ENCODE data around the gene GNPTAB. TPM values are rescaled to one million over a fixed set of nuclear protein-coding genes. Genes with fewer than 3 reads are reported as not detected.

The GNPTAB gene
- total and polyA plus RNA-seq, 2 donors (not counting 1 experiment from before 2014, with no cell fraction given) = 10.4 to 79.4 TPM

- Histone ChIP-seq H3K4me3 (ENCODE audit: control extremely low read depth in 1 of 5, extremely low read depth in 1 of 5, insufficient read depth in 1 of 5, low read depth in 2 of 5, low read length in 4 of 5) (no peak overlapping the region), H3K9ac (ENCODE audit: low read length) (no peak overlapping the region), H3K27ac (ENCODE audit: low read length in 2 of 2) (no peak overlapping the region), H4K20me1 (ENCODE audit: control insufficient read depth, insufficient read depth, low read length, poor library complexity, severe bottlenecking) (no peaks in the 10 kb centered on the region), H3K4me1 (ENCODE audit: control insufficient read depth in 2 of 2, insufficient read depth in 2 of 2, low read length in 2 of 2) (peaks cover 0 to 5% of the 10 kb centered on the region in 2 donors), H3K9me3 (ENCODE audit: control extremely low read depth in 1 of 3, control insufficient read depth in 2 of 3, insufficient read depth in 1 of 3, low read length in 2 of 3) (no peaks in the 10 kb centered on the region), H3K79me2 (ENCODE audit: control insufficient read depth, insufficient read depth, low read length) (peaks cover 5% of the 10 kb centered on the region), H3K27me3 (replicated peaks in 1 of 4; ENCODE audit: control extremely low read depth in 1 of 4, control insufficient read depth in 3 of 4, insufficient read depth in 4 of 4, low read length in 3 of 4) (no peaks in the 10 kb centered on the region), H2AFZ (ENCODE audit: insufficient read depth, low read depth, low read length, poor library complexity, severe bottlenecking) (no peak overlapping the region), H3K4me2 (replicated peaks; ENCODE audit: low read depth, low read length, poor library complexity, severe bottlenecking) (no peak overlapping the region), H3K36me3 (replicated peaks in 1 of 2; ENCODE audit: control extremely low read depth in 1 of 2, control insufficient read depth in 1 of 2, extremely low read depth in 1 of 2, insufficient read depth in 2 of 2, low read length in 1 of 2) (peaks cover 0 to 13% of the 10 kb centered on the region in 2 experiments)
- Mint-ChIP-seq H3K9me3 (ENCODE audit: insufficient read depth) (no peaks in the 10 kb centered on the region), H3K27me3 (no peaks in the 10 kb centered on the region), H3K27ac (no peak overlapping the region), H3K4me1 (peaks cover 16% of the 10 kb centered on the region), H3K4me3 (no peak overlapping the region)
- intact Hi-C loops (cut with micrococcal nuclease) = no loop called here
- CTCF ChIA-PET = interaction anchor here (0.7 to 1.1 kb wide), 3 partner anchors 21 to 44 kb away, joined by 3 read pairs; no protein-coding TSS in a partner anchor
- POLR2A ChIA-PET = no interaction called here
- no peak for DNase-seq
- WGBS (ENCODE audit: insufficient coverage) = no CpG with 5 or more reads among the region's 2 CpGs
- TF ChIP-seq EZH2 (IDR thresholded peaks at IDR 0.05; ENCODE audit: borderline replicate concordance, insufficient read depth, low read depth, low read length, poor library complexity, severe bottlenecking) = no peak
- TF ChIP-seq, protein P1, sequence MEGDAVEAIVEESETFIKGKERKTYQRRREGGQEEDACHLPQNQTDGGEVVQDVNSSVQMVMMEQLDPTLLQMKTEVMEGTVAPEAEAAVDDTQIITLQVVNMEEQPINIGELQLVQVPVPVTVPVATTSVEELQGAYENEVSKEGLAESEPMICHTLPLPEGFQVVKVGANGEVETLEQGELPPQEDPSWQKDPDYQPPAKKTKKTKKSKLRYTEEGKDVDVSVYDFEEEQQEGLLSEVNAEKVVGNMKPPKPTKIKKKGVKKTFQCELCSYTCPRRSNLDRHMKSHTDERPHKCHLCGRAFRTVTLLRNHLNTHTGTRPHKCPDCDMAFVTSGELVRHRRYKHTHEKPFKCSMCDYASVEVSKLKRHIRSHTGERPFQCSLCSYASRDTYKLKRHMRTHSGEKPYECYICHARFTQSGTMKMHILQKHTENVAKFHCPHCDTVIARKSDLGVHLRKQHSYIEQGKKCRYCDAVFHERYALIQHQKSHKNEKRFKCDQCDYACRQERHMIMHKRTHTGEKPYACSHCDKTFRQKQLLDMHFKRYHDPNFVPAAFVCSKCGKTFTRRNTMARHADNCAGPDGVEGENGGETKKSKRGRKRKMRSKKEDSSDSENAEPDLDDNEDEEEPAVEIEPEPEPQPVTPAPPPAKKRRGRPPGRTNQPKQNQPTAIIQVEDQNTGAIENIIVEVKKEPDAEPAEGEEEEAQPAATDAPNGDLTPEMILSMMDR (IDR thresholded peaks at IDR 0.05) = no peak
- no peak for ATAC-seq (ENCODE audit: low read depth)
These were observed 36.2 kb downstream of the GNPTAB start for GRCh38 chr12:101794574-101794973.

DNA sequence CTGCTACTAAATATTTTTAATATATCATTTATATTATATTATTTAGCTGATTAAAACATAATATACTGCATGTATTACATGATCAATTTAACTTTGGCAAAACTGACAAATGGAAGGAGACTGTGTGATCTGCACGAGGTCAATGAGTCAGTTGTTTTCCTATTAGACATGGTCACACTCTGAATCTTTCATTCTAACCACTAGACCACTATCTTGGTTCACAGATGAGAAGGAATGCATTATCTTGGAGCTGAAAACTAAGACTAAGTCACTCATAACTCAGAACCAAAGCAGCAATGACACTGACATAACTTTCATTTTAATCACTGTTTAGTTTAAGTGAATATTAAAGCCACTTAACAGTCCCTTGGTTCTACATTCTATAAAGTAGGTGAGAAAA is 37.4 kb downstream of the GNPTAB start:
- H3K4me1 Mint-ChIP-seq = peaks cover 9% of the 10 kb centered on the region
- no CpG with 5 or more reads among the region's 1 CpG for WGBS (ENCODE audit: insufficient coverage)
- no peak overlapping the region for H3K4me2 ChIP-seq (replicated peaks; ENCODE audit: low read depth, low read length, poor library complexity, severe bottlenecking)
- H3K27me3 ChIP-seq (replicated peaks in 1 of 4; ENCODE audit: control extremely low read depth in 1 of 4, control insufficient read depth in 3 of 4, insufficient read depth in 4 of 4, low read length in 3 of 4) = no peaks in the 10 kb centered on the region
- TF ChIP-seq EZH2 (IDR thresholded peaks at IDR 0.05; ENCODE audit: borderline replicate concordance, insufficient read depth, low read depth, low read length, poor library complexity, severe bottlenecking) = no peak
- TF ChIP-seq, protein P1 (IDR thresholded peaks at IDR 0.05) = no peak
- H3K79me2 ChIP-seq (ENCODE audit: control insufficient read depth, insufficient read depth, low read length) = peaks cover 5% of the 10 kb centered on the region
- ATAC-seq (ENCODE audit: low read depth) (no peak), DNase-seq (no peak)
- no peak overlapping the region for H3K4me3 Mint-ChIP-seq
- peaks cover 0 to 5% of the 10 kb centered on the region in 2 donors for H3K4me1 ChIP-seq (ENCODE audit: control insufficient read depth in 2 of 2, insufficient read depth in 2 of 2, low read length in 2 of 2)
- ChIA-PET POLR2A (no interaction called here), CTCF (interaction anchor here (1.0 to 1.2 kb wide), 3 partner anchors 20 to 37 kb away, joined by 3 to 5 read pairs (median 3); no protein-coding TSS in a partner anchor)
- no peak overlapping the region for H3K27ac Mint-ChIP-seq
- intact Hi-C loops (cut with micrococcal nuclease) = no loop called here
- no peak overlapping the region for H2AFZ ChIP-seq (ENCODE audit: insufficient read depth, low read depth, low read length, poor library complexity, severe bottlenecking)
- H3K9me3 Mint-ChIP-seq (ENCODE audit: insufficient read depth) = no peaks in the 10 kb centered on the region
- no peaks in the 10 kb centered on the region for H4K20me1 ChIP-seq (ENCODE audit: control insufficient read depth, insufficient read depth, low read length, poor library complexity, severe bottlenecking)
- H3K27me3 Mint-ChIP-seq = no peaks in the 10 kb centered on the region
- no peak overlapping the region for H3K27ac ChIP-seq (ENCODE audit: low read length in 2 of 2)
- H3K4me3 ChIP-seq (ENCODE audit: control extremely low read depth in 1 of 5, extremely low read depth in 1 of 5, insufficient read depth in 1 of 5, low read depth in 2 of 5, low read length in 4 of 5) = no peak overlapping the region
- peaks cover 0 to 19% of the 10 kb centered on the region in 2 experiments for H3K36me3 ChIP-seq (replicated peaks in 1 of 2; ENCODE audit: control extremely low read depth in 1 of 2, control insufficient read depth in 1 of 2, extremely low read depth in 1 of 2, insufficient read depth in 2 of 2, low read length in 1 of 2)
- H3K9ac ChIP-seq (ENCODE audit: low read length) = no peak overlapping the region
- no peaks in the 10 kb centered on the region for H3K9me3 ChIP-seq (ENCODE audit: control extremely low read depth in 1 of 3, control insufficient read depth in 2 of 3, insufficient read depth in 1 of 3, low read length in 2 of 3)
